Measurements from ENCODE around the gene ZDHHC19.
"Not testable (repeated sequence)": the region's sequence is repeated elsewhere in the genome, so short reads cannot be mapped to it uniquely, and the experiment has no call there.

Gene ZDHHC19

GRCh38 chr3:196186651-196187573, 24.3 kb downstream of the ZDHHC19 start:
- peak in 9 of 10 donors; percentile 29 to 92 (median 62) for DNase-seq
- intact Hi-C loops (cut with DNase I) = no loop called here

- DNase-seq = no peak
- intact Hi-C loops (cut with DNase I) = no loop called here
Measured at GRCh38 chr3:196184881-196185280, 26.3 kb downstream of the ZDHHC19 start.

GRCh38 chr3:196184169-196184432, 27.1 kb downstream of the ZDHHC19 start:
- intact Hi-C loops (cut with DNase I); DNase-seq: not testable (repeated sequence)

GRCh38 chr3:196181127-196181546, 30.1 kb downstream of the ZDHHC19 start:
- peak in 2 of 10 donors; percentile 17 to 69 for DNase-seq
- intact Hi-C loops (cut with DNase I) = no loop called here

GRCh38 chr3:196180346-196180745, 30.9 kb downstream of the ZDHHC19 start:
- peak in 2 of 10 donors; percentile 4 to 59 for DNase-seq
- intact Hi-C loops (cut with DNase I) = no loop called here

- peak; percentile 60 to 96 (median 75) for DNase-seq
- intact Hi-C loops (cut with DNase I) = no loop called here
Measured at GRCh38 chr3:196179380-196180308, 31.6 kb downstream of the ZDHHC19 start.

- intact Hi-C loops (cut with DNase I) = no loop called here
- peak in 1 of 10 donors; percentile 2 for DNase-seq
Measured at GRCh38 chr3:196178993-196179379, 32.2 kb downstream of the ZDHHC19 start.

- peak in 2 of 10 donors; percentile 31 to 75 for DNase-seq
- intact Hi-C loops (cut with DNase I) = no loop called here
Measured at GRCh38 chr3:196177967-196178366, 33.2 kb downstream of the ZDHHC19 start.

GRCh38 chr3:196177567-196177966, 33.6 kb downstream of the ZDHHC19 start:
- intact Hi-C loops (cut with DNase I) = no loop called here
- DNase-seq = peak in 3 of 10 donors; percentile 31 to 43 (median 33)

GRCh38 chr3:196175722-196176121, 35.5 kb downstream of the ZDHHC19 start:
- intact Hi-C loops (cut with DNase I) = no loop called here
- DNase-seq = peak in 3 of 10 donors; percentile 17 to 49 (median 33)

- DNase-seq = peak in 2 of 10 donors; percentile 54 to 72
- intact Hi-C loops (cut with DNase I) = no loop called here
Measured at GRCh38 chr3:196175116-196175625, 36.0 kb downstream of the ZDHHC19 start.

GRCh38 chr3:196174652-196175051, 36.5 kb downstream of the ZDHHC19 start:
- DNase-seq = peak in 2 of 10 donors; percentile 19 to 31
- intact Hi-C loops (cut with DNase I) = no loop called here

- DNase-seq = peak in 2 of 10 donors; percentile 20 to 29
- intact Hi-C loops (cut with DNase I) = not testable (repeated sequence)
Measured at GRCh38 chr3:196170296-196170695, 40.9 kb downstream of the ZDHHC19 start.

GRCh38 chr3:196169836-196170240, 41.4 kb downstream of the ZDHHC19 start:
- peak in 2 of 10 donors; percentile 35 for DNase-seq
- intact Hi-C loops (cut with DNase I) = no loop called here

- peak in 2 of 10 donors; percentile 58 to 65 for DNase-seq
- intact Hi-C loops (cut with DNase I) = no loop called here
Measured at GRCh38 chr3:196168808-196169391, 42.3 kb downstream of the ZDHHC19 start.

- DNase-seq = no peak
- intact Hi-C loops (cut with DNase I) = no loop called here
Measured at GRCh38 chr3:196166741-196167140, 44.5 kb downstream of the ZDHHC19 start.

- peak in 3 of 10 donors; percentile 15 to 40 (median 31) for DNase-seq
- intact Hi-C loops (cut with DNase I) = no loop called here
Measured at GRCh38 chr3:196165850-196166249, 45.4 kb downstream of the ZDHHC19 start.

GRCh38 chr3:196165006-196165575, 46.1 kb downstream of the ZDHHC19 start:
- DNase-seq = peak in 1 of 10 donors; percentile 14
- intact Hi-C loops (cut with DNase I) = not testable (repeated sequence)

- DNase-seq = peak in 1 of 10 donors; percentile 6
- intact Hi-C loops (cut with DNase I) = no loop called here
Measured at GRCh38 chr3:196164576-196164975, 46.6 kb downstream of the ZDHHC19 start.
